HEK293 (cell line): ENCODE results near the gene PARD3.
A peak's percentile ranks its signal among the peaks of the same experiment; 100 is the strongest.

Experiments
- CTCF ChIA-PET: fragments of 350-600 bp; formaldehyde crosslinking; extraction: SDS; loops from one replicate; lab custom pipeline; 2021; ENCODE audit warnings: antibody characterized with exemption; lab: Yijun Ruan, JAX
- POLR2A ChIA-PET: fragments of 300-600 bp; formaldehyde crosslinking; extraction: SDS; loops from one replicate; lab custom pipeline; 2020; ENCODE audit warnings: antibody characterized with exemption, inconsistent platforms; lab: Yijun Ruan, JAX
- H3K27ac ChIP-seq: fragments of 200-500 bp; sonication (Bioruptor generic); 2 replicates; pipeline ENCODE4 v1.5.1; 2014; ENCODE audit warnings: low read depth, low read length, control low read depth, inconsistent platforms; ENCODE audit errors: extremely low read depth
- H3K36me3 ChIP-seq, 2 experiments: fragments of 200-500 bp in 1 of 2; sonication (Bioruptor generic) in 1 of 2; 1 replicate in 1 of 2; 2 replicates in 1 of 2; pipeline ENCODE4 v1.5.1; 2014 to 2017; ENCODE audit warnings: inconsistent platforms in 2 of 2, low read length in 2 of 2; ENCODE audit not compliant: control insufficient read depth in 2 of 2, insufficient read depth in 1 of 2
- H3K4me1 ChIP-seq: fragments of 200-500 bp; sonication (Bioruptor generic); 2 replicates; pipeline ENCODE4 v1.5.1; 2014; ENCODE audit warnings: mild to moderate bottlenecking, low read length, inconsistent platforms; ENCODE audit not compliant: control insufficient read depth, insufficient read depth
- H3K4me3 ChIP-seq: 2 replicates; pipeline ENCODE4 v1.5.1; 2011; ENCODE audit warnings: low read depth, mild to moderate bottlenecking, control low read depth, low read length, moderate library complexity
- H3K9me3 ChIP-seq: fragments of 200-500 bp; sonication (Bioruptor generic); 2 replicates; pipeline ENCODE4 v1.5.1; 2014; ENCODE audit warnings: low read depth, low read length, inconsistent platforms; ENCODE audit not compliant: control insufficient read depth, insufficient read depth
- FEZF1 ChIP-seq: fragments of 450-650 bp; formaldehyde crosslinking; IDR thresholded peaks from 2 replicates; pipeline ENCODE4 v1.5.1; 2016; ENCODE audit warnings: missing biosample characterization, missing genetic modification characterization
- GLIS1 ChIP-seq: fragments of 450-650 bp; formaldehyde crosslinking; IDR thresholded peaks from 2 replicates; pipeline ENCODE4 v1.5.1; 2016; ENCODE audit warnings: missing biosample characterization, missing genetic modification characterization
- IKZF3 ChIP-seq: fragments of 450-650 bp; IDR thresholded peaks from 2 replicates; pipeline ENCODE4 v1.5.0; 2018; ENCODE audit warnings: missing biosample characterization, mild to moderate bottlenecking, missing genetic modification characterization, moderate library complexity
- SCRT2 ChIP-seq: fragments of 450-650 bp; formaldehyde crosslinking; IDR thresholded peaks from 2 replicates; pipeline ENCODE4 v1.5.1; 2016; ENCODE audit warnings: missing biosample characterization, missing genetic modification characterization
- TCF7L2 ChIP-seq: IDR thresholded peaks from 2 replicates; pipeline ENCODE4 v1.6.1; 2011; ENCODE audit warnings: low read depth, mild to moderate bottlenecking, inconsistent platforms, low read length, moderate library complexity, borderline replicate concordance
- ZBTB17 ChIP-seq: fragments of 450-650 bp; formaldehyde crosslinking; IDR thresholded peaks from 2 replicates; pipeline ENCODE4 v1.5.1; 2016; ENCODE audit warnings: missing biosample characterization, missing genetic modification characterization
- ZNF175 ChIP-seq: fragments of 450-650 bp; formaldehyde crosslinking; IDR thresholded peaks from 2 replicates; pipeline ENCODE4 v1.5.1; 2016; ENCODE audit warnings: missing biosample characterization, missing genetic modification characterization
- ZNF2 ChIP-seq: fragments of 450-650 bp; formaldehyde crosslinking; IDR thresholded peaks from 2 replicates; pipeline ENCODE4 v1.5.1; 2016; ENCODE audit warnings: missing biosample characterization, missing genetic modification characterization
- ZNF311 ChIP-seq: fragments of 450-650 bp; formaldehyde crosslinking; IDR thresholded peaks from 2 replicates; pipeline ENCODE4 v1.5.1; 2017; ENCODE audit warnings: missing biosample characterization, missing genetic modification characterization, borderline replicate concordance
- ZNF341 ChIP-seq: fragments of 450-650 bp; formaldehyde crosslinking; IDR thresholded peaks from 2 replicates; pipeline ENCODE4; 2016; ENCODE audit warnings: low read depth, missing biosample characterization, missing genetic modification characterization
- ZNF366 ChIP-seq: fragments of 450-650 bp; formaldehyde crosslinking; conservative IDR thresholded peaks from 2 replicates; pipeline ENCODE4 v1.5.1; 2016; ENCODE audit warnings: missing biosample characterization, missing genetic modification characterization
- ZNF391 ChIP-seq: fragments of 450-650 bp; formaldehyde crosslinking; IDR thresholded peaks from 2 replicates; pipeline ENCODE4 v1.5.1; 2016; ENCODE audit warnings: low read depth, missing biosample characterization, missing genetic modification characterization, borderline replicate concordance
- ZNF654 ChIP-seq: fragments of 450-650 bp; formaldehyde crosslinking; IDR thresholded peaks from 2 replicates; pipeline ENCODE4 v1.5.1; 2016; ENCODE audit warnings: low read depth, missing biosample characterization, missing genetic modification characterization
- ZNF670 ChIP-seq: fragments of 450-650 bp; formaldehyde crosslinking; IDR thresholded peaks from 2 replicates; pipeline ENCODE4 v1.5.1; 2016; ENCODE audit warnings: missing biosample characterization, missing genetic modification characterization, low read depth
- ZXDB ChIP-seq: fragments of 450-650 bp; formaldehyde crosslinking; IDR thresholded peaks from 2 replicates; pipeline ENCODE4 v1.5.1; 2016; ENCODE audit warnings: missing biosample characterization, missing genetic modification characterization
- TF ChIP-seq, protein P1 (sequence below): fragments of 450-650 bp; formaldehyde crosslinking; IDR thresholded peaks from 2 replicates; pipeline ENCODE4 v1.5.1; 2016; ENCODE audit warnings: missing biosample characterization, missing genetic modification characterization
- TF ChIP-seq, protein P2 (sequence below): fragments of 450-650 bp; IDR thresholded peaks from 2 replicates; pipeline ENCODE4 v1.5.1; 2018; ENCODE audit warnings: missing biosample characterization, mild to moderate bottlenecking, missing genetic modification characterization
- TF ChIP-seq, protein P3 (sequence below): fragments of 450-650 bp; formaldehyde crosslinking; conservative IDR thresholded peaks from 2 replicates; pipeline ENCODE4 v1.5.1; 2016; ENCODE audit warnings: low read depth, missing biosample characterization, missing genetic modification characterization
- TF ChIP-seq, protein P4 (sequence below): fragments of 450-650 bp; formaldehyde crosslinking; IDR thresholded peaks from 2 replicates; pipeline ENCODE4 v1.5.1; 2017; ENCODE audit warnings: missing biosample characterization, missing genetic modification characterization

The PARD3 gene

DNA sequence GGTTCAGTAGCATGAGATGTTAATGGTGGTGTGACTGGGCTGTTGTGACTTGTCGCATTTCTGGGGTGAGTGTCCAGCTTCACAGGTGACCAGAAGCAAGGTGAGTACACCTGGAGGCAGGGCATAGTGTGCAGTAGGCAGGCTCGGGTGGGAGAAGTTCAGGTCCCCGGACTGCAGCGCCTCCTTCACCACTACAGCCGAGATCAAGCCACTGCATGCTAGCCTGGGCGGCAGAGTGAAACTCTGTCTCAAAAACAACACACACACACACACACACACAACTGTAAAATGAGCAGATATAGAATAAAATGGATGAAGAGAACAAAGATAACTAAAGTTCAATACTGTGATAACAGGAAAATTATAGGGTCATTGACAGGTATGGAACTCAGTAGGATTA, 11.1 kb upstream of the PARD3 start (continued):
- TF ChIP-seq, protein P1, sequence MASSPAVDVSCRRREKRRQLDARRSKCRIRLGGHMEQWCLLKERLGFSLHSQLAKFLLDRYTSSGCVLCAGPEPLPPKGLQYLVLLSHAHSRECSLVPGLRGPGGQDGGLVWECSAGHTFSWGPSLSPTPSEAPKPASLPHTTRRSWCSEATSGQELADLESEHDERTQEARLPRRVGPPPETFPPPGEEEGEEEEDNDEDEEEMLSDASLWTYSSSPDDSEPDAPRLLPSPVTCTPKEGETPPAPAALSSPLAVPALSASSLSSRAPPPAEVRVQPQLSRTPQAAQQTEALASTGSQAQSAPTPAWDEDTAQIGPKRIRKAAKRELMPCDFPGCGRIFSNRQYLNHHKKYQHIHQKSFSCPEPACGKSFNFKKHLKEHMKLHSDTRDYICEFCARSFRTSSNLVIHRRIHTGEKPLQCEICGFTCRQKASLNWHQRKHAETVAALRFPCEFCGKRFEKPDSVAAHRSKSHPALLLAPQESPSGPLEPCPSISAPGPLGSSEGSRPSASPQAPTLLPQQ (tag by site-specific recombination) = no peak
- TF ChIP-seq ZNF175 (tag by site-specific recombination) = no peak
- no peak for TF ChIP-seq IKZF3

DNA sequence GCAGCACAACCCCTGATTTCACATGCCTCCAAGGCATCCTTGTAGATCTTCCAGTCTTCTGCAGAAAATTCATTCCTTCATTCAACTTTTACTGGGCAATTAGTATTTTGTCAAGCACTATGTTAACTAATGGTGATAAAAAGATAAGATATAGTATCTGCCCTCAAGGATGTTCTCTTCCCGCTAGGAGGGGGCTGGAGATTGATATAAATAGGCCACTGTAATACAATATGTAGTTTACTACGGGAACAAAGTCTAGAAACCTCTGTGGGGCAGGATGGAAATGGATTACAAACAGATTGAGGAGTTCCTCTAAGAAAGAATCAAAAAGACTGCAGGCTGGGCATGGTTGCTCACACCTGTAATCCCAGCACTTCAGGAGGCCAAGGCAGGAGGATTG, 10.3 kb upstream of the PARD3 start:
- H3K36me3 ChIP-seq = no peaks in the 10 kb centered on the region
- POLR2A ChIA-PET = interaction anchor here (0.5 kb wide), 2 partner anchors 32 to 506 kb away, joined by 3 to 8 read pairs; no protein-coding TSS in a partner anchor

DNA sequence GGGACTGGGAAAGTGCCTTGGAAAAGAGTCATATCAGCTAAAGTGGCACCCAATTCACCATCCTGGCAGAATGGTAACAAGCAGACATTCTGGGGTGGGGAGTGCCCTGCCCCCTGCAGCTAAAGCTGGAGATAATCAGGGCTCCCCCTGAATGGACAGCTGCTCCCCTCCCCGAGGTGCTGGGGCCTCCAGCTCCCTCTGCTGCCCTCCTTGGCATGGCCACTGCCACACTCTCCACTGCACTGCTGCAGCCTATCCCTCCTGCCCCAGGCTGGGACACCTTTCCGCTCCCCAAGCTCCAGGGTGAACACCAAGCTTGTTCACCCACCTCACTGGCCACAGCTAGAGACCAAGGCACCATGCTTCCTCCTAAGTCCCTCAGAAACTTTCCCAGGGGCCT, 9.8 kb upstream of the PARD3 start:
- H3K4me3 ChIP-seq = no peak overlapping the region
- no peaks in the 10 kb centered on the region for H3K9me3 ChIP-seq
- CTCF ChIA-PET = interaction anchor here (0.6 to 1.1 kb wide), 2 partner anchors 29 to 92 kb away, joined by 3 read pairs; no protein-coding TSS in a partner anchor
- POLR2A ChIA-PET = interaction anchor here (0.5 kb wide), 3 partner anchors 31 to 506 kb away, joined by 3 to 8 read pairs (median 3); no protein-coding TSS in a partner anchor
- no peaks in the 10 kb centered on the region for H3K36me3 ChIP-seq
- no peaks in the 10 kb centered on the region; the same call in 1 of the 2 replicates for H3K4me1 ChIP-seq
- H3K27ac ChIP-seq = no peak overlapping the region
- TF ChIP-seq ZNF654 (tag by site-specific recombination) (no peak), ZNF341 (tag by site-specific recombination) (no peak), ZNF366 (no peak), GLIS1 (0 out of 2 replicates have a peak, but pooled peaks have one; percentile 8), ZNF2 (tag by site-specific recombination) (no peak), ZNF391 (tag by site-specific recombination) (no peak), ZBTB17 (tag by site-specific recombination) (no peak), ZNF670 (tag by site-specific recombination) (no peak)
- TF ChIP-seq, protein P2, sequence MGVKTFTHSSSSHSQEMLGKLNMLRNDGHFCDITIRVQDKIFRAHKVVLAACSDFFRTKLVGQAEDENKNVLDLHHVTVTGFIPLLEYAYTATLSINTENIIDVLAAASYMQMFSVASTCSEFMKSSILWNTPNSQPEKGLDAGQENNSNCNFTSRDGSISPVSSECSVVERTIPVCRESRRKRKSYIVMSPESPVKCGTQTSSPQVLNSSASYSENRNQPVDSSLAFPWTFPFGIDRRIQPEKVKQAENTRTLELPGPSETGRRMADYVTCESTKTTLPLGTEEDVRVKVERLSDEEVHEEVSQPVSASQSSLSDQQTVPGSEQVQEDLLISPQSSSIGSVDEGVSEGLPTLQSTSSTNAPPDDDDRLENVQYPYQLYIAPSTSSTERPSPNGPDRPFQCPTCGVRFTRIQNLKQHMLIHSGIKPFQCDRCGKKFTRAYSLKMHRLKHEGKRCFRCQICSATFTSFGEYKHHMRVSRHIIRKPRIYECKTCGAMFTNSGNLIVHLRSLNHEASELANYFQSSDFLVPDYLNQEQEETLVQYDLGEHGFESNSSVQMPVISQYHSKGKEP (tag by site-specific recombination) = no peak

More for the DNA sequence above, 10.3 kb upstream of the PARD3 start:
- TF ChIP-seq, protein P3, sequence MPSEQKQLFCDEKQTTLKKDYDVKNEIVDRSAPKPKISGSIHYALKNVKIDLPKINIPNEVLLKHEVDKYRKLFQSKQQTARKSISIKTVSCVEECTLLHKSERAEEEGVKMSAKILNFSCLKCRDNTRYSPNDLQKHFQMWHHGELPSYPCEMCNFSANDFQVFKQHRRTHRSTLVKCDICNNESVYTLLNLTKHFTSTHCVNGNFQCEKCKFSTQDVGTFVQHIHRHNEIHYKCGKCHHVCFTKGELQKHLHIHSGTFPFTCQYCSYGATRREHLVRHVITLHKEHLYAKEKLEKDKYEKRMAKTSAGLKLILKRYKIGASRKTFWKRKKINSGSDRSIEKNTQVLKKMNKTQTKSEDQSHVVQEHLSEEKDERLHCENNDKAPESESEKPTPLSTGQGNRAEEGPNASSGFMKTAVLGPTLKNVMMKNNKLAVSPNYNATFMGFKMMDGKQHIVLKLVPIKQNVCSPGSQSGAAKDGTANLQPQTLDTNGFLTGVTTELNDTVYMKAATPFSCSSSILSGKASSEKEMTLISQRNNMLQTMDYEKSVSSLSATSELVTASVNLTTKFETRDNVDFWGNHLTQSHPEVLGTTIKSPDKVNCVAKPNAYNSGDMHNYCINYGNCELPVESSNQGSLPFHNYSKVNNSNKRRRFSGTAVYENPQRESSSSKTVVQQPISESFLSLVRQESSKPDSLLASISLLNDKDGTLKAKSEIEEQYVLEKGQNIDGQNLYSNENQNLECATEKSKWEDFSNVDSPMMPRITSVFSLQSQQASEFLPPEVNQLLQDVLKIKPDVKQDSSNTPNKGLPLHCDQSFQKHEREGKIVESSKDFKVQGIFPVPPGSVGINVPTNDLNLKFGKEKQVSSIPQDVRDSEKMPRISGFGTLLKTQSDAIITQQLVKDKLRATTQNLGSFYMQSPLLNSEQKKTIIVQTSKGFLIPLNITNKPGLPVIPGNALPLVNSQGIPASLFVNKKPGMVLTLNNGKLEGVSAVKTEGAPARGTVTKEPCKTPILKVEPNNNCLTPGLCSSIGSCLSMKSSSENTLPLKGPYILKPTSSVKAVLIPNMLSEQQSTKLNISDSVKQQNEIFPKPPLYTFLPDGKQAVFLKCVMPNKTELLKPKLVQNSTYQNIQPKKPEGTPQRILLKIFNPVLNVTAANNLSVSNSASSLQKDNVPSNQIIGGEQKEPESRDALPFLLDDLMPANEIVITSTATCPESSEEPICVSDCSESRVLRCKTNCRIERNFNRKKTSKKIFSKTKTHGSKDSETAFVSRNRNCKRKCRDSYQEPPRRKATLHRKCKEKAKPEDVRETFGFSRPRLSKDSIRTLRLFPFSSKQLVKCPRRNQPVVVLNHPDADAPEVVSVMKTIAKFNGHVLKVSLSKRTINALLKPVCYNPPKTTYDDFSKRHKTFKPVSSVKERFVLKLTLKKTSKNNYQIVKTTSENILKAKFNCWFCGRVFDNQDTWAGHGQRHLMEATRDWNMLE = no peak
- TF ChIP-seq ZXDB (tag by site-specific recombination) (no peak), ZNF311 (no peak), FEZF1 (tag by site-specific recombination) (0 out of 2 replicates have a peak, but pooled peaks have one; percentile 23), SCRT2 (no peak), TCF7L2 (no peak)
- TF ChIP-seq, protein P4, sequence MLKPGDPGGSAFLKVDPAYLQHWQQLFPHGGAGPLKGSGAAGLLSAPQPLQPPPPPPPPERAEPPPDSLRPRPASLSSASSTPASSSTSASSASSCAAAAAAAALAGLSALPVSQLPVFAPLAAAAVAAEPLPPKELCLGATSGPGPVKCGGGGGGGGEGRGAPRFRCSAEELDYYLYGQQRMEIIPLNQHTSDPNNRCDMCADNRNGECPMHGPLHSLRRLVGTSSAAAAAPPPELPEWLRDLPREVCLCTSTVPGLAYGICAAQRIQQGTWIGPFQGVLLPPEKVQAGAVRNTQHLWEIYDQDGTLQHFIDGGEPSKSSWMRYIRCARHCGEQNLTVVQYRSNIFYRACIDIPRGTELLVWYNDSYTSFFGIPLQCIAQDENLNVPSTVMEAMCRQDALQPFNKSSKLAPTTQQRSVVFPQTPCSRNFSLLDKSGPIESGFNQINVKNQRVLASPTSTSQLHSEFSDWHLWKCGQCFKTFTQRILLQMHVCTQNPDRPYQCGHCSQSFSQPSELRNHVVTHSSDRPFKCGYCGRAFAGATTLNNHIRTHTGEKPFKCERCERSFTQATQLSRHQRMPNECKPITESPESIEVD (tag by site-specific recombination) = 0 out of 2 replicates have a peak, but pooled peaks have one; percentile 13
- H3K27ac ChIP-seq = no peak overlapping the region
- H3K4me3 ChIP-seq = no peak overlapping the region
- no peaks in the 10 kb centered on the region; the same call in 1 of the 2 replicates for H3K4me1 ChIP-seq
- H3K9me3 ChIP-seq = no peaks in the 10 kb centered on the region
- CTCF ChIA-PET = no interaction called here
